Adrenal gland (tissue), 12 donors: ENCODE data around the gene PFKFB4. TPM values are rescaled to one million over a fixed set of nuclear protein-coding genes. Genes with fewer than 3 reads are reported as not detected.

Source experiments
- DNase-seq, 7 donors: peaks; one replicate each; pipeline ENCODE4 v3.0.0-alpha.2; 2019 to 2020
- H3K27ac ChIP-seq, 5 donors: fragments of 200-600 bp; sonication (generic) in 4 of 5; 1 replicate in 3 of 5; 2 replicates in 2 of 5; pipeline versions ENCODE4 v1.5.1 to v1.8.0; 2016 to 2020; ENCODE audit warnings: mild to moderate bottlenecking in 1 of 5
- H3K27me3 ChIP-seq: fragments of 200-600 bp; 2 replicates; pipeline ENCODE4 v1.8.0; 2021
- H3K36me3 ChIP-seq, 2 donors: fragments of 200-600 bp; replicated peaks in 1 of 2; 1 replicate in 1 of 2; 2 replicates in 1 of 2; pipeline versions ENCODE4 v1.5.1 to v1.8.0; 2018 to 2022
- H3K4me1 ChIP-seq, 2 donors: fragments of 200-600 bp; replicated peaks in 1 of 2; 1 replicate in 1 of 2; 2 replicates in 1 of 2; pipeline versions ENCODE4 v1.5.1 to v1.8.0; 2018 to 2021
- H3K4me3 ChIP-seq, 4 donors: fragments of 200-600 bp; sonication (generic) in 3 of 4; one replicate each; pipeline ENCODE4 v1.5.1; 2016 to 2018
- H3K9me3 ChIP-seq, 3 donors: fragments of 200-600 bp; sonication (generic) in 1 of 3; replicated peaks in 1 of 3; 1 replicate in 2 of 3; 2 replicates in 1 of 3; pipeline versions ENCODE4 v1.5.1 to v1.8.0; 2016 to 2021
- POLR2A ChIP-seq, 2 donors: fragments of 450-650 bp; IDR thresholded peaks; one replicate each; pipeline ENCODE4 v1.6.1; 2017; ENCODE audit warnings: antibody characterized with exemption in 2 of 2, mild to moderate bottlenecking in 2 of 2, moderate library complexity in 1 of 2
- WGBS, 4 donors: extraction: QIAGEN DNeasy Blood & Tissue Kit in 2 of 4; methylation state at CpG; one replicate each; pipeline versions ENCODE4 v1.1.5 to v1.1.7; 2013 to 2017; 5-methylcytosine and 5-hydroxymethylcytosine counted together
- intact Hi-C, 2 donors: fragments of 100-400 bp; cut with DNase I; formaldehyde crosslinking; loops; one replicate each; pipeline versions ENCODE4 v1.14.1 to v1.15.0; 2022 to 2023
- polyA plus RNA-seq, 3 donors: library from polyadenylated mRNA; stranded (reverse); fragments of 200-250 nt in 2 of 3; fragments of 350-450 nt in 1 of 3; fragmentation: Illumina TruSeq in 1 of 3; extraction: RNeasy Lipid Tissue Mini Kit (QIAGEN cat#74804) in 1 of 3; gene quantifications; one replicate each; pipeline ENCODE4 v1.2.3, GENCODE V29; 2013 to 2014
- total RNA-seq, 9 donors: library from RNA; depleted of rRNA in 4 of 9; stranded (reverse); fragments of >200 nt in 4 of 9; fragments of 120-200 nt in 1 of 9; fragmentation: NEBNext Ultra II Directional in 1 of 9; extraction: Animal tissue kit (Norgen Biotek cat#: 25700) in 1 of 9; gene quantifications; one replicate each; pipeline versions ENCODE4 v1.1.0 to v1.2.4, GENCODE V29; 2013 to 2023
- TF ChIP-seq, protein P1 (sequence below), 6 experiments: fragments of 450-650 bp in 4 of 6; fragments of 200-600 bp in 2 of 6; sonication (generic) in 1 of 6; IDR thresholded peaks; 1 replicate in 5 of 6; 2 replicates in 1 of 6; pipeline versions ENCODE4 v1.5.1 to v1.8.0; 2016 to 2021; ENCODE audit warnings: antibody characterized with exemption in 6 of 6, mild to moderate bottlenecking in 2 of 6, moderate library complexity in 1 of 6
- donor health status: healthy with polysubstance abuse.
- donor health status: Bipolar disorder and iron deficiency.
- donor health status: DM: yes; HTN: yes; CAD: no.
- donor health status: DM: no; HTN: no; CAD: no.
- donor health status: DM: no; HTN: no; CAD: no.
- donor health status: DM: yes; HTN: yes; CAD: no.

The PFKFB4 gene
- total and polyA plus RNA-seq, 12 donors = 1.8 to 12.9 (median 4.5) TPM

GRCh38 chr3:48584836-48585235 is 28.2 kb upstream of the PFKFB4 start:
- Histone ChIP-seq H3K27me3 (no peaks in the 10 kb centered on the region), H3K9me3 (no peaks in the 10 kb centered on the region), H3K4me1 (no peaks in the 10 kb centered on the region), H3K4me3 (no peak overlapping the region), H3K36me3 (no peaks in the 10 kb centered on the region), H3K27ac (no peak overlapping the region)
- no peak for TF ChIP-seq POLR2A (IDR thresholded peaks at IDR 0.05)
- TF ChIP-seq, protein P1, sequence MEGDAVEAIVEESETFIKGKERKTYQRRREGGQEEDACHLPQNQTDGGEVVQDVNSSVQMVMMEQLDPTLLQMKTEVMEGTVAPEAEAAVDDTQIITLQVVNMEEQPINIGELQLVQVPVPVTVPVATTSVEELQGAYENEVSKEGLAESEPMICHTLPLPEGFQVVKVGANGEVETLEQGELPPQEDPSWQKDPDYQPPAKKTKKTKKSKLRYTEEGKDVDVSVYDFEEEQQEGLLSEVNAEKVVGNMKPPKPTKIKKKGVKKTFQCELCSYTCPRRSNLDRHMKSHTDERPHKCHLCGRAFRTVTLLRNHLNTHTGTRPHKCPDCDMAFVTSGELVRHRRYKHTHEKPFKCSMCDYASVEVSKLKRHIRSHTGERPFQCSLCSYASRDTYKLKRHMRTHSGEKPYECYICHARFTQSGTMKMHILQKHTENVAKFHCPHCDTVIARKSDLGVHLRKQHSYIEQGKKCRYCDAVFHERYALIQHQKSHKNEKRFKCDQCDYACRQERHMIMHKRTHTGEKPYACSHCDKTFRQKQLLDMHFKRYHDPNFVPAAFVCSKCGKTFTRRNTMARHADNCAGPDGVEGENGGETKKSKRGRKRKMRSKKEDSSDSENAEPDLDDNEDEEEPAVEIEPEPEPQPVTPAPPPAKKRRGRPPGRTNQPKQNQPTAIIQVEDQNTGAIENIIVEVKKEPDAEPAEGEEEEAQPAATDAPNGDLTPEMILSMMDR (IDR thresholded peaks at IDR 0.05) = no peak
- intact Hi-C loops = no loop called here
- no peak for DNase-seq
- 73 to 100% (median 89%) methylated on average over 1 to 9 of the region's 9 CpGs for WGBS, 4 donors

- no peak for DNase-seq
- Histone ChIP-seq H3K4me3 (no peak overlapping the region), H3K9me3 (no peaks in the 10 kb centered on the region), H3K36me3 (no peaks in the 10 kb centered on the region), H3K4me1 (no peaks in the 10 kb centered on the region), H3K27me3 (no peaks in the 10 kb centered on the region), H3K27ac (no peak overlapping the region)
- intact Hi-C loops = no loop called here
- 92 to 95% (median 94%) methylated on average over 9 to 14 of the region's 14 CpGs for WGBS, 4 donors
- TF ChIP-seq, protein P1 (IDR thresholded peaks at IDR 0.05) = no peak
- no peak for TF ChIP-seq POLR2A (IDR thresholded peaks at IDR 0.05)
These were observed 25.2 kb upstream of the PFKFB4 start for GRCh38 chr3:48581621-48582481.

GRCh38 chr3:48576647-48577046 is 20.0 kb upstream of the PFKFB4 start:
- TF ChIP-seq, protein P1 (IDR thresholded peaks at IDR 0.05) = no peak
- TF ChIP-seq POLR2A (IDR thresholded peaks at IDR 0.05) = no peak
- WGBS, 4 donors = 80 to 92% (median 85%) methylated on average over 1 to 4 of the region's 4 CpGs
- Histone ChIP-seq H3K9me3 (no peaks in the 10 kb centered on the region), H3K4me3 (no peak overlapping the region), H3K27me3 (no peaks in the 10 kb centered on the region), H3K36me3 (no peaks in the 10 kb centered on the region), H3K27ac (no peak overlapping the region), H3K4me1 (no peaks in the 10 kb centered on the region)
- no peak for DNase-seq
- intact Hi-C loops = no loop called here

GRCh38 chr3:48575366-48575765 is 18.8 kb upstream of the PFKFB4 start:
- intact Hi-C loops = no loop called here
- no peak overlapping the region for H3K27ac ChIP-seq
- WGBS, 4 donors = 84 to 89% (median 87%) methylated on average over 7 to 17 of the region's 17 CpGs
- no peaks in the 10 kb centered on the region for H3K36me3 ChIP-seq
- H3K9me3 ChIP-seq = no peaks in the 10 kb centered on the region
- no peaks in the 10 kb centered on the region for H3K27me3 ChIP-seq
- H3K4me1 ChIP-seq = no peaks in the 10 kb centered on the region
- TF ChIP-seq, protein P1 (IDR thresholded peaks at IDR 0.05) = no peak
- TF ChIP-seq POLR2A (IDR thresholded peaks at IDR 0.05) = no peak
- no peak for DNase-seq
- no peak overlapping the region for H3K4me3 ChIP-seq
